Stimulated activated CD8-positive, alpha-beta memory T cell treated with anti-CD3 and anti-CD28 coated beads, Interleukin-4, amount 100 ng/mL, for 1 hour (primary cell): ENCODE data around the gene LENG8.
"Not testable (repeated sequence)": the region's sequence is repeated elsewhere in the genome, so short reads cannot be mapped to it uniquely, and the experiment has no call there.

Experiments used
- DNase-seq, 2 donors: peaks; one replicate each; pipeline ENCODE4 v3.0.0-alpha.2; 2020; ENCODE audit warnings: low read depth in 2 of 2, low spot score in 1 of 2

LENG8 gene

DNA sequence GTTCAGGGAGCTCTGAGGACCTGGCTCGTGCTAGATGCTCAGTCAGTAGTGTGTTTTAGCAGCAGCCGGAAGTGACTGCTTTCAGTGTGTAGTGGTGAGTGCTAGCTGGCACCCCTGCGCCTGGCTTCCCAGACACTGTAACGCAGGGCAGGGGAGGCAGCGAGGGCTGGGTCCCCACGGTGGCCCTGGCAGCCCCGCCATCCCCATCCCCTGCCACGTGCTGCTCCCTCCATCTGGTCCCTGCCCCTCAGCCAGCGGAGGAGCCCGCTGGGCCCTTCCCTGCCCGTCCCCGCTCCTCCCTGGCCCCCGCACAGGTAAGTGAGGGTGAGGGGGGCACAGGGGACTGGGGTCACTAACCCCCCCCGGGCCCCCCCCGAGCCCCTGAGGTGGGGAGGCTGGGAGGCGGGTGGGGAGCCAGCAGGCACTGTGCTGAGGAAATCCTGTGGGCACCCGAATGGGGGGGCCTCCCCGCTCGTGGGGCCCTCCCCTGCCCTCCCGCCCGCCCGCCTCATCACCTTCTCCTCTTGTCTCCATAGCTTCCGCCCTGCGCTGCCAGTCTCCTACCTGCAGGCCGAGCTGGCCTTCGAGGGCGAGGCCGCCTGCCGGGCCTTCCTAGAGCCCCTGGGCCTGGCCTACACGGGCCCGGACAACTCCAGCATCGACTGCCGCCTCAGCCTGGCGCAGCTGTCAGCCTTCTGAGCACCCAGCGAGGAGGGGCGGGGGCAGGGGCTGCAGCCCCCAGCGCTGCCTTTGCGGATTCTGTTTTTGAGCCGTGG is 11.4 kb downstream of the LENG8 start:
- no peak for DNase-seq

DNA sequence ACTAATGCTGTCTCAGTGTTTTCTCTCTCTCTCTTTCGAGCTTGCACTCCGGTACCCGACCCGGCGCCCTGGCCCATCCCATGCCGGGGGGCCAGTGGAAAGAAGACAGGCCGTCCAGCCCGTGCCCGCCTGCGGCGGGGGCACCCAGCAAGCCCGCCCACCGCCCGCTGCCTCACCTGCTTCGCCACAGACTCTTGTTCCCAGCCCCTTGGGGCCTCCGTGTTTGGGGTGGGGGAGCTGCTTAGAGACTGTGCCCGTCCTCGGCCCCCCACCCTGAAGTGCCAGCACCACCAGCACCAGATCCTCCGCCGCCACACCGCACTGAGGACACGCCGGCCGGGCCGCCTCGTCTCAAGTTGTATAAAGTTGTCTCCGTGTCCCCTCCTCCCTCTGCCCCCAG is 12.2 kb downstream of the LENG8 start:
- DNase-seq, result no peak

DNA sequence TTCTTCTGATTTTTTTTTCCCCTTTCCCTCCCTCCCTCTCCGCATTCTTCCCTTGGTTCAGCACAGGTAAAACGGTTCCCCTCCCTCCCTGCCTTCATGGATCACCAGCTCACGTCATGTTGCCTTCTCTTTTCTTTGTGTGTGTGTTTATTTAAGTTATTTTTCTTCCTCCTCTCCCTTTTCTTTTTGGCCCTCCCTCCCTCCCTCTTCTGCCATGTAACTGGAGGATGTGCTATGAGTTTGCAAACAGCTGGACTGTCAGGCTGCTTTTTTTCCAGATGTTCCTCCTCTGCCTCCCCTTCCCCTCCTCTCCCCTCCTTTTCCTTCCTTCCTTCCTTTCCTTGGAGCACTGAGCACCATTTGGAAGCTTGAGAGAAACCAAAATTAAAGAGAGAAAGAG is 12.6 kb downstream of the LENG8 start:
- DNase-seq, result no peak

DNA sequence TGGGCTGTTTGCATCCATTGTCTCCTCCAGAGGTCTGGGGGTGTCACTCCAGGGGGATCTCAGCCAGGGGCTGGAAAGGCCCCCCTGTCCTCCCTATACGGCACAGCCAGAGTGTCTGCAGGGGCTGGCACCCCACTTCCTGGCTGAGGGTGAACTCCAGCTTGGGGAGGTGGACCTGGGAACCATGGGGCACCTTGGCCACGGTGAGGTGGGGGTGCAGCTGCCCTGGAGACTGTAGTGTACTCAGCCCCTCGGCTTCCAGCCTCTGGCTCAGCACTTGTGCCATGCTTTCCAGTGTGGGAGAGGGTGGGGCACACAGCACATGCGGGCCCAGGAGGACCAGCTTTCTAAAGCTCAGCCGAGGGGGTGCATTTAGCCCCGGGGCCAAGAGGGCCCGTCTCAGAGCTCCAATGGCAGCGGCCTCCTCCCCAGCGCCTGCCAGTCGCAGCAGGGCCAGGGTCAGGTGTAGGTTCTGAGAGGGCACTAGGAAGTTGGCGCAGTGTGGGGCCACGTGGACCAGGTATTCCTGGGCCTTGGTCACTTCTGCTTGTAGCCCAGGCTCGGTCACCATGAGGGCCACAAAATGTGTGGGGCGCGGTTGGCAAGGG is 13.2 kb downstream of the LENG8 start:
- no peak for DNase-seq

DNA sequence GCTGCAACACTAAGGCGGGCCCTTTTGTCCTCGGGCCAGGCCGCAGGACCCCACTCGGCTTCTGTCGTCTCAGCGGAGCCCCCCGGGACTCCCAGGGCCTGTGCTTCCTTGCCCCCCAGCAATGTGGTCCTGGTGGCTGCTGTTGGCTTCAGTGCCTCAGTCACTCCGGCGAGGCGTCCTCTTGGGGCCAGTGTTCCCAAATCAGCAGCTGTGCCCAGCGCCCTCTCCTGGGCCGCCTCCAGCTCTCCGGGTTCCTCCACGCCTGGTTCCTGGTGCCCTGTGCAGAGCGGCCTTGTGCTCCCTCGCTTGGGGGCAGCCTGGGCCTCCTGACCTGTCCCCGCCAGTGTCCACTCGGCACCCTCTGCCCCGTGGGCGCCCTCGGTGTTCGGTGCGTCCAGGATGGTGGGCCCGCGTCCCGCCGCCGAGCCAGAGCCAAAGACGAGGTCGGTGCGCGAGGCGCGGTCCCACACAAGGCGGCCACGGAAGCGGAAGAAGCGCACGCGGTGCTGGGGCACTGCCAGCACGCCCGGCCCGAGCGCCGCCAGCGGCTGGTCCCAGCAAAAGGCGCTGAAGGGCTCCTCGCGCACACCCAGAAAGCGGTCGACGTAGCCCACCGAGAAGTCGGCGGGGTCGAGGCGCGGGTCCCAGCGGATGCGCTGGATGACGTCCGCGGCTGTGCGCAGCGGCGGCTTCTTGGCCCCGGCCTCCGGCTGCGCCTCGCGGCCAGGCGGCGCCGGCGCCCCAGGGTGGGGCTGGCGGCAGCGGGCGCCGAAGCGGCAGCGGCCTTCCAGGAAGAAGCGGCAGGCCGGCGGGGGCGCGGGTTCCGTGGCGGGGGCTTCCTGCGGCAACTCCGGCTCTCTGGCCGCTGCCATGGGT is 13.9 kb downstream of the LENG8 start:
- DNase-seq, result peak; percentile 31 to 32

DNA sequence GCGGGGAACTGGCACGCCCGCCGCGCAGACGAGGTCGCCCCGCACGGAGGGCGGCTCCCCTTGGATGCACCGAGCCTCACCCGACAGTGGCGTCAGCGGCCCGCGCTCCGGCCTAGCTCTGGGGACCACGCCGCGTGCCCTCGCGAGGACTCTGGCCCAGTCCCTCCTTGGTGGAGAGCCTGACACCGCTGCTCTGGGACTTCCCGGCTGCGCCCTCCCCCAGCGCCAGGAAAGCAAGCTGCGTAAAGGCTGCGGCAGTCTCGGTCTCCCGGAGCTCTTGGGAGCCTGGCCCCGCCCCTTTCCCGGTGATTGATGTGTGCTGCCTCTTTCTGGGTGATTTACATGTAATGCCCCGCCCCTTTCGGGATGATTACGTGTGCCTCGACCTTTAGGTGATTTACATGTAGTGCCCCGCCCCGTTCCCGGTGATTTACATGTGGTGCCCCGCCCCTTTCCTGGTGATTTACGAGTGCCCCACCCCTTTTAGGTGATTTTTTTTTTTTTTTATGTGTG is 14.6 kb downstream of the LENG8 start, which contains the start of gene LENG9:
TSS of gene LENG9 (minus strand) at position 248 of the 513 bp plus-strand sequence. CDS start 252 bp downstream, outside the sequence.
- peak; percentile 66 to 82 for DNase-seq

DNA sequence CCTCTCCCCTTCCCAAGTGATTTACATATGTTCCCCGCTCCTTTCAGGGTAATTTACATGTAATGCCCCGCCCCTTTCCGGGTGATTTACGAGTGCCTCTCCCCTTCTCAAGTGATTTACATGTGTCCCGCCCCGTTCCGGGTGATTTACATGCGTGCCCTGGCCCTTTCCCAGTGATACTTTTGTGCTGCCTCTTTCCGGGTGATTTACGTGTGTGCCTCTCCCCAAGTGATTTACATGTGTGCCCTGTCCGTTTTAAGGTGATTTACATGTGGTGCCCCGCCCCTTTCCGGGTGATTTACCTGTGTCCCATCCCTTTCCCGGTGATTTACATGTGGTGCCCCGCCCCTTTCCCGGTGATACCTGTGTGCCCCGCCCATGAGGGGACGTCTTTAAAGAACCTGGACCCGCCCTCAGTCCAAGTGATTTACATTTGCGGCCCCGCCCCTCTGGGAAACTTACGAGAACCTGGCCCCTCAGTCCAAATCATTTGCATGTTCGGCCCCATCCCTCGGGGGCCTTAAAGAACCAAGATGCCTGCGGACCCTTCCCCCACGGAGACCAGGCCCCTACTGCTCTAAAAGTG is 15.1 kb downstream of the LENG8 start:
- DNase-seq, result peak; percentile 32 to 62

DNA sequence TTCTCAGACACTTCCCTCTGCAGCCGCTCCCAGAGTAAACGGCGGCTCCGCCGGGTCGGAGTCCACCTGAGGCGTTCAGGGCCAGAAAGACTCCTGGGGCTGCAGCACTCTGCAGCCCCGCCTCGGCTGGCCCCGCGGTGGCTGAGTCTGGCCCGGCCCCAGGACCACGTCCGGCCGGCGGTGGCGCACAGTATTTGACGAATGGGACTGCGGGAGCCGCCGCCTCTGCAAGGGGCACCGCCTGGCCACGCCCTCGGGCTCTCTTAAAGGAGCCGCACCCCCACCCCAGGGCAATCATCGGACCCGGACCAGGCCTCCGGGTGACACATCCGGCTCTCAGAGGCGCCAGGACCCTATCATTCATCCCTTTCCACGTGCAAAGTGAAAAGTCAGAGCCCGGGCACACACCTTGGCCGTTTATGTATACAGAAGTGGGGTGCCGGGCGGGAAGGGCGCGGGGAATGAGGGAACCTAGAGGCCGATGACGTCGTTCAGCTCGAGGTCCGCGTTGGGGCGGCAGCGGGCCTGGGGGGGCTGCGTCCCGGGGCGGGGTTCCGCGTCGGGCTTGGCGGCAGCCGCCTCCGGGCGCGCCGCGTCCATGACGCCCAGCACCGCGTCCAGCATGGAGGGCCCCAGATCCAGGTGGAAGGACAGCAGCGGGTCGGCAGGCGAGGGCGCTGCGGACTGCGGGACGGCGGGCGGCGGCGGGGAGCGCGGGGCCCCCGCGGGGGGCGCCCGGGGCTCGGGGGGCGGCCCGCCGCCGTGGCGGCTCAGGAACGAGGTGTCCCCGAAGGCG is 15.8 kb downstream of the LENG8 start:
- peak; percentile 33 to 51 for DNase-seq

DNA sequence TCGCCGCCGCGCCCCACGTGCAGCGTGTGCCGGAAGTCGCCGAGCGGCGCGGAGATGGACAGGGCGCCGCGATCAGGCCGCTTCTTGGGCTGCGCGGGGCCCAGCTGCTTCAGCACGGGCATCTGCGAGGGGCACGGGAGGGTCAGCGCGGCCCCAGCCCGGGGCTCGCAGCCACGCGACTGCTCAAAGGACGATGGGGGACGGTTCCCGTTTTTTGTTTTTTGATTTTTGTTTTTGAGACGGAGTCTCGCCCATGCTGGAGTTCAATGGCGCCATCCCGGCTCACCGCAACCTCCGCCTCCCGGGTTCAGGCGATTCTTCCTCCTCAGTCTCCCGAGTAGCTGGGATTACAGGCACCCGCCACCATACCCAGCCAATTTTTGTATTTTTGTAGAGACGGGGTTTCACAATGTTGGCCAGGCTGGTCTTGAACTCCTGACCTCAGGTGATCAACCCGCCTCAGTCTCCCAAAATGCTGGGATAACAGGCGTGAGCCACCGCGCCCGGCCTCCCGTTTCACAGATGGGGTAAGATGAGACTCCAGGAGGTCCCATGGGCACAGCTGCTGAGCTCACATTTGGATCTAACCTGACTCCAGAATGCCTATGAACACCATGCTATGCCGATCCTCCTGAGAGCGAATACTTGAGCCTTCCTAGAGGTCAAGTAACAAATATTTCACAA is 16.6 kb downstream of the LENG8 start:
- DNase-seq, result no peak

DNA sequence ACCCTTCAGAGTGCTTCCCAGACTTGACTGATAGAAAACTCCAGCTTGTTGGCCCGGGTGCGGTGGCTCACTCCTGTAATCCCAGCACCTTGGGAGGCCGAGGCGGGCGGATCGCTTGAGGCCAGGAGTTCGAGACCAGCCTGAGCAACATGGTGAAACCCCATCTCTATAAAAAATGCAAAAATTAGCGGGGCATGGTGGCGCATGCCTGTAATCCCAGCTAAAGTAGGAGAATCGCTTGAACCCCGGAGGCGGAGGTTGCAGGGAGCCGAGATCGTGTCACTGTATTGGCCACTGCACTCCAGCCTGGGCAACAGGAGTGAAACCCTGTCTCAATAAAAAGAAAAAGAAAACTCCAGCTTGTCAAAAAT is 17.1 kb downstream of the LENG8 start:
- not testable (repeated sequence) for DNase-seq

DNA sequence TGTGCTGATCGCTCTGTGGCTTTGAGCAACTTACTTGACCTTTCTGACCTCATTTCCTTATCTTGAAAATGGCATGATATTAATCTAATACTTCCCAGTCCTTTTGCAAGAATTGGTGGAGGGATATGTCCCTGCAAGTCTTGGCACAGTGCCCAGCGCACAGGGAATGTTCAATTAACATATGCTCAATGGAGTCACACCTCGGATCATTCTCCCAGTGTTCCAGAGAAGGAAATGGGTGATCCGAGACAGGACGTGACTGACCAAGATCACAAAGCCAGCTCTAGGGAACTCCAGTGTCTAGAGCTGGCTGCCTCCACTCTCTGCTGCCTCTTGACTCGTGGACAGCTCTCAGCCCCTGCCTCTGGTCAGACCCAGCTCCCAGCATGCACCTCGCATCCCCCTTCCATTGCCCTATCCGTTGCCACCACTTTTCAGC is 20.5 kb downstream of the LENG8 start:
- DNase-seq, result no peak

DNA sequence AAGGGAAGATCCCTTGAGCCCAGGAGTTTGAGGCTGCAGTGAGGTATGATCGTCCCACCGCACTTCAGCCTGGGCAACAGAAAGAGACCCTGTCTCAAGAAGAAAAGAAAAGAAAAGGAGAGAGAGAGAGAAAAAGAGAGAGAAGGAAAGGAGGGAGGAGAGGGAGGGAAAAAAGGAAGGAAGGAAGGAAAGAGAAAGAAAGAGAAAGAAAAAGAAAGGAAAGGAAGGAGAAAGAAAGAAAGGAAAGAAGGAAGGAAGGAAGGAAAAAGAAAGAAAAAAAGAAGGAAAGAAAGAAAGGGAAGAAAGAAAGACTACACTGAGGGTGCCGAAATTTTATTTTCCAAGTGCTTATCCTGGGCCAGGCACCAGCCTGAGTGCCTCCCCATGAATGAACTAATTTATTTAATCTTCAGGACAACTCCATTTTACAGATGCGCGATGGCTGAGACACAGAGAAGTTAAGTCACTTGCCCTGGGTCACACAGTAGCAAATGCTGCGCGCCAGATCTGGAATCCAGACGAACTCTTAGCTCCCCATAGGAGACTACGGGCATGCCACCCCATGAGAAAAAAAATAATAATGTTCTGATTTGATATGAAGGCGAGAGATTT is 21.4 kb downstream of the LENG8 start:
- no peak for DNase-seq

DNA sequence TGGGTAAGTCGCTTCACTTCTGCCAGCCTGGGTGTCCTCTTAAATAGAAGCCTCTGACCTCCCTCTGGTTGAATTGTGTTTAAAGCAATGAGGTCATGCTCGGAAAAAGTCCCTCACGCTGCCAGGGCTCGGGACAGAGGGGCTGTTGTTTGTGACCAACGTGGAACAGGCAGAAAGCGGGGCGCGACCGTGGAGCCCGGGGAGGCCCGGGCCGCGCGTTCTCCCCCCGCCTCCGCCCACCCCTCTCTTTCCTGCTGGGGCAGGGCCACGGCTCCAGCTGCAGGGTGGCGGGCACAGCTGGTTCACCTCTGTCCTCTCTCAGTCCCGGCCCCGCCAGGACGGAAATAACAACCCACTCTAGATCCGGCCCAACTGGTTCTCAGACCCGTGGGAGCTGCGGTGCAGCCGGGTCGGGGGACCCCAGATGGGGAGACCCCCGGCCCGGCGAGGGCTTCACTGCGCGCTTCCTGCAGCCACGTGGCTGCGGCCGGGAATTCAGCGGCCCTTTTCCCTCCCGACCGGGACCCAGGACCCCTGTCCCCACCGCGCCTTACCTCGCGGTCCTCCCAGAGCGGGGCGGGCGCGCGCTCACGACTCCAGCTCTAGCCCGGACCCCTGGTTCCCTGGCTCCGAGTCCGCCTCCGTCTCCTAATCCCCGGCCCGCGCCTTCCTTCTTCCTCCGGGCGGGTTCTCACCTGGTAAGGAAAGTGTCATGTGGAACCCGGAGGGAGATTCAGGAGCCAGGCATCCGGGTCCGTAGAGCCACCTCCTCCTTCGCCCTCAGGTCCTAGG is 22.2 kb downstream of the LENG8 start:
- DNase-seq, result no peak

DNA sequence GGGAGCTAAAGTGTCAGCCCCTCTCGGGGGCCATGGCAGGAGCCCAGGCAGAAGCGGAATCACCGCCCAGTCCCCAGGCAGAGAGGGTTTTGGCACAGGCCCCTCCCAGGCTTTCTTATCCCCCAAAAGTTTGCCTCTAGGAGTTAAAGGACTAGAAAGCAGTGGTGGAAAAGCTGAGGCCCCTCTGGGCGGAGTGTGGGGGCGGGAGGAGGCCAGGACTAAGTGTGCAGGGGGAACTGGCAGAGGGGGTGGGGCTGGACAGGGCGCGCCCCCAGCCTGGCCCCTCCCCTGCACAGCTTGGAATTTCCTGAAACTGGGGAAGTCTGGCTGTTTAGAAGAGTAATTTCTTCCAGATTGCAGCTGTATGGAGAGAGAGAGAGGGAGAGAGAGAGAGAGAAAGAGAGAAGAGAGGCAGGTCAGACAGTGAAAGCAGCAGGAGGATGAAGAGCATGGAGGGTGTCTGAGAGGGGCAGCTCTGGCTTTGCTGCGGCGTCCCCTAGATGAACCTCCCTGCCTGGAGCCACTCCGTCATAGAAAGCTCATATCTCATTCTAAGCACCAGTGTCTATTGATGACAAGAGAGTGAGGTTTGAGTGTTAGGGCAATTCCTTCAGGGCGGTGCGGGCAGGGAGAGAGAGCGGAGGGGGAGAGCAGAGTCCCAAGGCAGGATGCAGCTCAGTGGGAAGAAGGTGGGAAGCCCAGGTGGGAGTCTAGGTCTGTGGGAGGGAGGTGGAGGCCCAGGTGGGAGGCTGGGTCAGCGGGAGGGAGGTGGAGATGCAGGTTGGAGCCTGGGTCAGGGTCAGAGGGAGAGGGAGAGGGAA is 24.3 kb downstream of the LENG8 start, which contains the start of gene CDC42EP5:
TSS of gene CDC42EP5 (minus strand) at position 226 of the 821 bp plus-strand sequence. CDS start 7,749 bp downstream, outside the sequence.
- no peak for DNase-seq

DNA sequence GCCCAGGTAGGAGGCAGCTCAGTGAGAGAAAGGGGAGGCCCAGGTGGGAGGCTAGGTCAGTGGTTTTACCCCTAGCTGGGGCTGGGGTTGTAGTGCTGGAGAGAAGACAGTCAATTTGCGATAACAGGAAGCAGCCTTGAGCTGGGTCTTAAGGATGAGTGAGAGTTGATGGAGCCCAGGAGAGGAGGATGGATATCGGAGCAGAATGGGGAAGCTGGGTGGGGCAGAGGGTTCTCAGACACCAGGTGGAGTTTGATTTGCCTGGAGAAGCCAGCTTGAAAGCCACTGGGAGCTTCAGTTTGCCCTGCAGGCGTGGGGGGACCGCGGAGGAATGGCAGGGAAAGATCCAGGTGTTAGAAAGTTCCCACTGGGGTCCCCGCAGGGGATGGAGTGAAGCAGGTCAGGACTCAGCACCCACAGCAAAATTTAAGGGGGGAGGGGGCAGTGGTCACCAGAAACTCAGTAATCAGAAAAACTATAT is 24.9 kb downstream of the LENG8 start:
- DNase-seq, result no peak

DNA sequence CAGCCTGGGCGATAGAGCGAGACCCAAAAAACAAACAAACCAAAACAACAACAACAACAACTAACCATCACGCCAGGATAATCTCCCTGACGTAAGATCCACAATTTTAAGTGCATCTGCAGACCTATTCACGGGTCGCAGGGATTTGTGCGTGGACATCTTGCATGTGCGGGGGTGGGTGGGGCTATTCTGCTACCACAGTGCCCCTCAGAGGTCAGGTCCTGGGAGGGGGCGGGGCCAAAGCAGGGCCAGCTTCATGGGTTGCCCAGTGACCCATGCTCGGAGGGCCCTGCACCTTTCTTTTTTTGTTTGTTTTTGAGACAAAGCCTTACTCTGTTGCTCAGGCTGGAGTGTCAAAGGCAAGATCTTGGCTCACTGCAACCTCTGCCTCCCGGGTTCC is 26.7 kb downstream of the LENG8 start:
- DNase-seq, result no peak

DNA sequence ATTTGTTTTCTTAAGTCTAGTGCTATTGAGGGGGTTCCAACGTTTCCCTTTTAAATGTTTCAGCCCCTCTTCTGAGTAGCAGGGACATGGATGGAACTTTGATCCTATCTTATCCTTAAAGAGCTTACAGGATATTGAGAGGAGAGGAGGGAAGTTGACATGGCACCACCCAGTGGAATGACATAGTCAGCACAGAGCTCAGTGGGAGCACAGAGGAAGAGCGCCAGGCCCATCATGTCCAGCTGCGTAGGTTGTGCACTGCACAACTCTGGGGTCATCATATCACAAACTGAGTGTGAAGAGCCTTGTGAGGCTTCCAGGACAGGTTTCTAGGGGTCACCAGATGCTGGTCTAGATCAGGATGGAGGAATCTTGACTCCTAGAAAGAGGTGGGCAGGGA is 28.7 kb downstream of the LENG8 start:
- DNase-seq, result no peak
